Peyer's patch (tissue), 4 donors: ENCODE data around the gene VAV2.

ENCODE experiments used
- CTCF ChIP-seq, 6 experiments: fragments of 450-650 bp in 4 of 6; fragments of 200-600 bp in 2 of 6; sonication (generic) in 1 of 6; IDR thresholded peaks; one replicate each; pipeline ENCODE4 v1.5.1; 2017 to 2019; ENCODE audit warnings: antibody characterized with exemption in 6 of 6, mild to moderate bottlenecking in 3 of 6, moderate library complexity in 1 of 6
- POLR2A ChIP-seq, 2 donors: fragments of 450-650 bp; IDR thresholded peaks; one replicate each; pipeline ENCODE4 v1.5.1; 2017; ENCODE audit warnings: antibody characterized with exemption in 2 of 2, mild to moderate bottlenecking in 2 of 2, moderate library complexity in 2 of 2

- TF ChIP-seq POLR2A (IDR thresholded peaks at IDR 0.05): no peak
- no peak for TF ChIP-seq CTCF (IDR thresholded peaks at IDR 0.05)
Observed at GRCh38 chr9:133877327-133877726, 114.8 kb downstream of the VAV2 start.
